ENCODE measurements around the gene SLC33A1. TPM values are rescaled to one million over a fixed set of nuclear protein-coding genes. Genes with fewer than 3 reads are reported as not detected.

The SLC33A1 gene
- total and polyA plus RNA-seq, 4 donors: 13.8 to 75.2 (median 27.0) TPM

- Histone ChIP-seq H3K36me3 (ENCODE audit: control insufficient read depth in 4 of 4, insufficient read depth in 3 of 4, low read depth in 1 of 4, low read length in 3 of 4) (peaks cover 0 to 2% (median 0%) of the 10 kb centered on the region in 4 donors), H3K4me1 (ENCODE audit: control insufficient read depth in 4 of 4, insufficient read depth in 4 of 4, low read length in 3 of 4) (no peaks in the 10 kb centered on the region), H3K27me3 (ENCODE audit: control insufficient read depth in 4 of 4, insufficient read depth in 4 of 4, low read length in 3 of 4) (no peaks in the 10 kb centered on the region), H3K9me3 (ENCODE audit: control insufficient read depth in 4 of 4, low read length in 3 of 4) (peaks cover 0 to 3% (median 0%) of the 10 kb centered on the region in 4 donors), H3K4me3 (ENCODE audit: low read depth in 1 of 3, low read length in 3 of 3) (no peak overlapping the region), H3K9ac (ENCODE audit: low read depth in 1 of 2, low read length in 2 of 2) (no peak overlapping the region), H3K27ac (ENCODE audit: low read depth in 1 of 2, low read length in 2 of 2) (no peak overlapping the region)
- no peak for TF ChIP-seq GABPA (IDR thresholded peaks at IDR 0.05 in 1 of 2, conservative IDR thresholded peaks at IDR 0.05 in 1 of 2)
- TF ChIP-seq NR2F2 (IDR thresholded peaks at IDR 0.05): no peak
- TF ChIP-seq EGR1 (IDR thresholded peaks at IDR 0.05; ENCODE audit: low read depth in 2 of 2): no peak
- TF ChIP-seq ATF3 (IDR thresholded peaks at IDR 0.05): no peak
- DNase-seq (ENCODE audit: low spot score): no peak
Observed at GRCh38 chr3:155778462-155778861, 75.8 kb downstream of the SLC33A1 start.

GRCh38 chr3:155772801-155773200 is 81.4 kb downstream of the SLC33A1 start:
- H3K27ac ChIP-seq (ENCODE audit: low read depth in 1 of 2, low read length in 2 of 2): no peak overlapping the region
- peaks cover 0 to 9% (median 2%) of the 10 kb centered on the region in 4 donors for H3K36me3 ChIP-seq (ENCODE audit: control insufficient read depth in 4 of 4, insufficient read depth in 3 of 4, low read depth in 1 of 4, low read length in 3 of 4)
- TF ChIP-seq ATF3 (IDR thresholded peaks at IDR 0.05): no peak
- TF ChIP-seq SP1 (IDR thresholded peaks at IDR 0.05): no peak
- H3K9ac ChIP-seq (ENCODE audit: low read depth in 1 of 2, low read length in 2 of 2): no peak overlapping the region
- peaks cover 0 to 7% (median 5%) of the 10 kb centered on the region in 4 donors for H3K9me3 ChIP-seq (ENCODE audit: control insufficient read depth in 4 of 4, low read length in 3 of 4)
- H3K4me1 ChIP-seq (ENCODE audit: control insufficient read depth in 4 of 4, insufficient read depth in 4 of 4, low read length in 3 of 4): no peaks in the 10 kb centered on the region
- DNase-seq (ENCODE audit: low spot score): no peak
- H3K4me3 ChIP-seq (ENCODE audit: low read depth in 1 of 3, low read length in 3 of 3): no peak overlapping the region
- H3K27me3 ChIP-seq (ENCODE audit: control insufficient read depth in 4 of 4, insufficient read depth in 4 of 4, low read length in 3 of 4): no peaks in the 10 kb centered on the region
- WGBS: 97% methylated on average over 1 of the region's 1 CpG

GRCh38 chr3:155771126-155771525 is 83.1 kb downstream of the SLC33A1 start:
- peaks cover 0 to 7% (median 5%) of the 10 kb centered on the region in 4 donors for H3K9me3 ChIP-seq (ENCODE audit: control insufficient read depth in 4 of 4, low read length in 3 of 4)
- DNase-seq (ENCODE audit: low spot score): no peak
- H3K9ac ChIP-seq (ENCODE audit: low read depth in 1 of 2, low read length in 2 of 2): no peak overlapping the region
- H3K27me3 ChIP-seq (ENCODE audit: control insufficient read depth in 4 of 4, insufficient read depth in 4 of 4, low read length in 3 of 4): no peaks in the 10 kb centered on the region
- no peaks in the 10 kb centered on the region for H3K4me1 ChIP-seq (ENCODE audit: control insufficient read depth in 4 of 4, insufficient read depth in 4 of 4, low read length in 3 of 4)
- H3K27ac ChIP-seq (ENCODE audit: low read depth in 1 of 2, low read length in 2 of 2): no peak overlapping the region
- H3K36me3 ChIP-seq (ENCODE audit: control insufficient read depth in 4 of 4, insufficient read depth in 3 of 4, low read depth in 1 of 4, low read length in 3 of 4): peaks cover 0 to 9% (median 2%) of the 10 kb centered on the region in 4 donors
- TF ChIP-seq MAX (IDR thresholded peaks at IDR 0.05) (no peak), SP1 (IDR thresholded peaks at IDR 0.05) (no peak), FOXA2 (IDR thresholded peaks at IDR 0.05) (no peak), ZBTB33 (IDR thresholded peaks at IDR 0.05) (no peak)
- H3K4me3 ChIP-seq (ENCODE audit: low read depth in 1 of 3, low read length in 3 of 3): no peak overlapping the region
- 96% methylated on average over 6 of the region's 6 CpGs for WGBS

Other genes starting within 250 kb of the SLC33A1 start
- 1 to 10 TPM in 1 of 2 donors, under 1 TPM in 1; 0.33 to 1.0 TPM for gene PLCH1, start 109.4 kb downstream of the SLC33A1 start, total RNA-seq
- gene PLCH1, start 109.4 kb downstream of the SLC33A1 start, polyA plus RNA-seq: under 1 TPM; 0.03 to 0.11 TPM
- gene C3orf33, start 48.1 kb downstream of the SLC33A1 start, total RNA-seq: 1 to 10 TPM; 1.2 to 2.4 TPM
- gene C3orf33, start 48.1 kb downstream of the SLC33A1 start, polyA plus RNA-seq: 1 to 10 TPM; 1.4 to 2.0 TPM
- gene GMPS, start 16.2 kb upstream of the SLC33A1 start, total RNA-seq: 10 to 100 TPM; 15.8 to 16.1 TPM
- gene GMPS, start 16.2 kb upstream of the SLC33A1 start, polyA plus RNA-seq: 10 to 100 TPM; 10.8 to 13.7 TPM